ENCODE data around the gene PLCH1.

Gene PLCH1

GRCh38 chr3:155327430-155327829, 417.4 kb downstream of the PLCH1 start:
- DNase-seq, result no peak

- DNase-seq, result no peak
Measured at GRCh38 chr3:155326901-155327300, 418.0 kb downstream of the PLCH1 start.

- DNase-seq, result no peak
Measured at GRCh38 chr3:155326244-155326643, 418.6 kb downstream of the PLCH1 start.

Data from NCI-H2081 treated with DMSO at 0.1 percent for 48 hours (cell line).